Effector memory CD8-positive, alpha-beta T cell (primary cell): ENCODE results near the gene SHISA6.

Experiments used
- ATAC-seq: fragments of 150-1000 bp; cut with Tn5 transposase; replicated peaks from 2 replicates; pipeline ENCODE4 v1.10.0; 2021; ENCODE audit warnings: mild to moderate bottlenecking, moderate library complexity
- DNase-seq, 3 experiments: peaks; one replicate each; pipeline ENCODE4 v3.0.0; 2021
- H3K27ac Mint-ChIP-seq, 2 donors: one replicate each; pipeline ENCODE4 v1.8.0; 2022; ENCODE audit warnings: mild to moderate bottlenecking in 2 of 2, mixed read lengths in 2 of 2, moderate library complexity in 2 of 2
- H3K27me3 Mint-ChIP-seq, 2 donors: one replicate each; pipeline ENCODE4 v1.8.0; 2022; ENCODE audit warnings: mixed read lengths in 2 of 2
- H3K36me3 Mint-ChIP-seq: one replicate; pipeline ENCODE4 v1.8.0; 2022; ENCODE audit warnings: mild to moderate bottlenecking, moderate library complexity, mixed read lengths; ENCODE audit not compliant: insufficient read depth
- H3K4me1 Mint-ChIP-seq, 2 donors: one replicate each; pipeline ENCODE4 v1.8.0; 2022; ENCODE audit warnings: low read depth in 2 of 2, mixed read lengths in 2 of 2
- H3K4me3 Mint-ChIP-seq, 2 donors: one replicate each; pipeline ENCODE4 v1.8.0; 2022; ENCODE audit warnings: mild to moderate bottlenecking in 2 of 2, mixed read lengths in 2 of 2, moderate library complexity in 2 of 2
- H3K9me3 Mint-ChIP-seq, 2 donors: one replicate each; pipeline ENCODE4 v1.8.0; 2022; ENCODE audit warnings: mixed read lengths in 2 of 2

The SHISA6 gene

DNA sequence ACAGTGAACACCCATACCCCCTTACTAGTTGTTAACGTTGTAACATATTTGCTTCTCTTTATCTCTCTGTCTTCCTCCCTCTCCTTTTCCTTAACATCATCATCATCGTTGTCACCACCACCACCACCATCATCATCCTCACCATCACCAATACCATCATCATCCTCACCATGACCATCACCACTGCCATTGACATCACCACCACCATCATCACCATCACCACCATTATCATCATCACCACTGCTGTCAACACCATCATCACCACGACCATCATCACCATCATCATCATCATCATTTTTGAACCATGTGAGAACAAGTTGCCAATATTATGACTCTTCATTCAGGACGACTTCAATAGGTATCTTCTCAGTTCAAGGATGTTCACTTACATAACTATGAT lies 35.5 kb downstream of the SHISA6 start:
- ATAC-seq (no peak), DNase-seq (no peak)
- Mint-ChIP-seq H3K36me3 (no peaks in the 10 kb centered on the region), H3K27ac (no peak overlapping the region), H3K4me3 (no peak overlapping the region), H3K4me1 (no peaks in the 10 kb centered on the region), H3K27me3 (no peaks in the 10 kb centered on the region), H3K9me3 (peaks cover 9% of the 10 kb centered on the region in 2 donors)

DNA sequence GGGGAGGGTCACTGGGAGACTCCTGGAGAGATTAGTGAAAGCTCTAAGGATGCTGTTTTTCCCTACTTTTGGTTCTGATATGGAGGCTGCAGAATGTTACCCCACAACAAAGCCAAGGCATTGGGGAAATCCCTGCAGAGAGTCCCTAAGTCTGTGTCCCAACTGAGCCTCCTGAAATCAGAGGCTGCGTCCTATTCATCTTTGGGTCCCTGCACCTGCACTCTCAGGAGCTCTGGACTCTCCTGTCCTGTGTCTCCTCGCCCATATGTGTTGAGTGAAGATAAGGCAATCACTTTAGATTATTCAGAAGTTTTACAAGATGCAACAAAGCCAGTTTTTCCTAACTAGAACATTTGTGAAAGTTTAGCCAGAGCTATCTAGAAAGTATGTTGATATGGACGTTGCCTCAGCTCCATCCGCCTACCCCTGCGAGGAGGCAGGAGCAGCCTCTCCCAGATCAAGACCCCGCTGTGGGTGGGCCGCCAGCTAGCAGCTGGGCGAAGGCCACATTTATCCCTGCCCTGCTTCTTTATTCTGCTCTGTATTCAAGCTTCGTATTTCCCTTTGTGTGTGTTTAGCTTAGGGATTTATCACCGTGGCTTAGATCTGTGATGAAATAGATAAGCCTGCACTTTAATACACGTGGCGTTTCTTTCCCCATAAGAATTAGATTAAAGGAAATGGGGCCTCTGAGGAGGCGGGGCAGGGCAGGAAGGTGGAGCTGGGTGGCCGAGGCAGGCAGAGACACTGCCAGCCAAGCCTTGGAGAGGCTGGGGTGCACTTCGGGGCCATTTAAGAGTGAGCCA lies 37.4 kb downstream of the SHISA6 start:
- ATAC-seq: no peak

DNA sequence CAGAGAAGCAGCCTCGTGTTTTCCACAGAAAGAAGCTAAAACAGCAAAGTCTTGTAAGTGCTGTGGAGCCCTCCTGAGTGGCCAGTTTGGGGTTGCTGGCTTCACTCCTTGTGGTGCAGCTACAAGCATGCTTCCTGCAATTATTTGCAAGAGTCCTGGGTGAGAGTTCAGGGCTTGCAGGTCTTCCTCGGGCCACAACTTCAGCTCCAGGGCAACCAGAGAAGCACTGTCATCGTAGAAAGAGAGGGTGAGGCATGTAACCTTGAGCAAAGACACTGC lies 37.9 kb downstream of the SHISA6 start:
- DNase-seq (no peak), ATAC-seq (no peak)
- H3K27ac Mint-ChIP-seq: no peak overlapping the region
- H3K4me3 Mint-ChIP-seq: no peak overlapping the region
- peaks cover 4 to 6% of the 10 kb centered on the region in 2 donors for H3K9me3 Mint-ChIP-seq
- no peaks in the 10 kb centered on the region for H3K4me1 Mint-ChIP-seq
- no peaks in the 10 kb centered on the region for H3K27me3 Mint-ChIP-seq
- no peaks in the 10 kb centered on the region for H3K36me3 Mint-ChIP-seq

More for the DNA sequence above, 37.4 kb downstream of the SHISA6 start:
- no peaks in the 10 kb centered on the region for H3K36me3 Mint-ChIP-seq
- no peak overlapping the region for H3K27ac Mint-ChIP-seq
- H3K27me3 Mint-ChIP-seq: no peaks in the 10 kb centered on the region
- H3K4me1 Mint-ChIP-seq: no peaks in the 10 kb centered on the region
- peaks cover 4 to 5% of the 10 kb centered on the region in 2 donors for H3K9me3 Mint-ChIP-seq
- DNase-seq: no peak
- H3K4me3 Mint-ChIP-seq: no peak overlapping the region

DNA sequence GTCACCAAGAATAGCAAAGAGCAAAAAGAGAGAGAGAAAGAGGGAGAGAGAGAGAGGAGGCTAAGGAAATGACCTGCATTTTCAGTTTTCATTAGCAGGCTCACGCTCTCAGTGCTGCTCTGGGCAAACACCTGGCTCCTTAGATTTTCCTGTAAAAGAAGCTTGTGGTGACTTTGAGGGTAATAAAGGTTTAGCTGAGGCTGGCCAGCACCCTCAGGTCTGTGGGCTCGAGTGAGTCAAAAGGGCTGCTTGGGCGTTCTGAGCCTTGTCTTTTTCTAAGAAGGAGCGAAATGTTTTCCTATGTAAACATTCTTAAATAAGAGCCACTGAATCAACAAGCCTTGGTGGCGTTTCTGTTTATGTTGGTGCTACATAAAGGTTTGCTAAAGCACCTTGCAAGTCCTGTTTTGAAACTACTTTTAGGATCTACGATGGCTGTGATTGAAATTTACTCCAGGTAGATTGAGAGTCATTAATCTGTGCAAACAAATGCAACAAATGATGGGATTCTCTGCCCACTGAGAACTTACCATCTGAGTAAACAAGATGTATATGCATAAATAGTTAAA lies 38.8 kb downstream of the SHISA6 start:
- H3K9me3 Mint-ChIP-seq: peaks cover 4 to 14% of the 10 kb centered on the region in 2 donors
- no peak overlapping the region for H3K27ac Mint-ChIP-seq
- ATAC-seq (no peak), DNase-seq (no peak)
- no peaks in the 10 kb centered on the region for H3K36me3 Mint-ChIP-seq
- no peaks in the 10 kb centered on the region for H3K4me1 Mint-ChIP-seq
- no peak overlapping the region for H3K4me3 Mint-ChIP-seq
- no peaks in the 10 kb centered on the region for H3K27me3 Mint-ChIP-seq

DNA sequence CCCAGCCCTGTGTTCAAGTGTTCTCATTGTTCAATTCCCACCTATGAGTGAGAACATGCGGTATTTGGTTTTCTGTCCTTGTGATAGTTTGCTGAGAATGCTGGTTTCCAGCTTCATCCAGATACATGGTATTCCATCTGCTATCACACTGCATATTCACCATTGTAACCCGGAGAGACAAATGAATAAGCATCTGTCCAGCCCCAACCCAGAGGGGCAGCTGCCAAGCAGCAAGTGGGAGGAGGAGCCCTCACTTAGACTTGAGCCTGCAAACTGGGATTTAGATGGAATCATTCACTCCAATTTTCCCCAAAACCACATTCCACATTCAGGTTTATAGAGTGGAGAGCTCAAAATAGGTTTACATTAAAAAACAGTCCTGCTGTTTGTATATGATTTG lies 41.6 kb downstream of the SHISA6 start:
- ATAC-seq (no peak), DNase-seq (no peak)
- peaks cover 4 to 14% of the 10 kb centered on the region in 2 donors for H3K9me3 Mint-ChIP-seq
- H3K4me3 Mint-ChIP-seq: no peak overlapping the region
- H3K36me3 Mint-ChIP-seq: no peaks in the 10 kb centered on the region
- H3K27ac Mint-ChIP-seq: no peak overlapping the region
- no peaks in the 10 kb centered on the region for H3K4me1 Mint-ChIP-seq
- H3K27me3 Mint-ChIP-seq: no peaks in the 10 kb centered on the region

DNA sequence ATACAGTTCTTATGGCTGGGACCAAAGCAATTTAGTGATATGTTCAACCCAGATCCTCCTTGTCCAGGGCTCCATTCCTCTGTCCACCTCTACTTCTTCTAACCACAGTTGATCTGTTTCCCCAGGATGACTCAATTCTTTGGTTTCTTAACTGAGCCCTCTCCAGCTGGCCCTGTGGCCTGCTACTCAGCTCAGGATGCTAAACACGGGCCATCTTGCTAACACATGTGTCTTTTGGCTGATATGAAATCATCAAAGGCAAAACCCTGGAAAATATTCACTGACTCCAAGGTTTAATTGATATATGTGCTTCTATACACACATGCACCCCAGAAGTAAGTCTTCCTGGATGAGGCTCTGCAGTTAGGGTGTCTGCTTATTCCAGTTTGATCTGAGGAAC lies 43.8 kb downstream of the SHISA6 start:
- Mint-ChIP-seq H3K9me3 (peaks cover 4 to 14% of the 10 kb centered on the region in 2 donors), H3K4me1 (no peaks in the 10 kb centered on the region), H3K27ac (no peak overlapping the region), H3K36me3 (no peaks in the 10 kb centered on the region), H3K4me3 (no peak overlapping the region), H3K27me3 (no peaks in the 10 kb centered on the region)
- ATAC-seq: no peak
- DNase-seq: no peak

DNA sequence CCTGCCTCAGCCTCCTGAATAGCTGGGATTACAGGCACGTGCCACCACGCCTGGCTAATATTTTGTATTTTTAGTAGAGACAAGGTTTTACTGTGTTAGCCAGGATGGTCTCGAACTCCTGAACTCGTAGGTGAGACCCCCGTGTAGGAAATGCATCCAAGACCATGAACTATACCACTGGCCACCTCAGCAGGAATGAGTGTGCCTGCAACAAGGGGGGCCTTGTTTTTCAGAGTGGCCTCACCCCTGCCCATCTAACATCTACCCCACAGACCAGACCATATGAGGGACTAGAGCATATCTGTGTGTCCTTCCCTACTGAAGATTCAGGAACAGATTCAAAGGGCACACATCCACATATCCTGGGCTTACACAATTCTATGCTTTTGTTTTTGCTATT lies 44.9 kb downstream of the SHISA6 start:
- Mint-ChIP-seq H3K27me3 (no peaks in the 10 kb centered on the region), H3K9me3 (peaks cover 4 to 14% of the 10 kb centered on the region in 2 donors), H3K27ac (no peak overlapping the region), H3K36me3 (no peaks in the 10 kb centered on the region), H3K4me3 (no peak overlapping the region), H3K4me1 (no peaks in the 10 kb centered on the region)
- no peak for DNase-seq
- ATAC-seq: no peak

DNA sequence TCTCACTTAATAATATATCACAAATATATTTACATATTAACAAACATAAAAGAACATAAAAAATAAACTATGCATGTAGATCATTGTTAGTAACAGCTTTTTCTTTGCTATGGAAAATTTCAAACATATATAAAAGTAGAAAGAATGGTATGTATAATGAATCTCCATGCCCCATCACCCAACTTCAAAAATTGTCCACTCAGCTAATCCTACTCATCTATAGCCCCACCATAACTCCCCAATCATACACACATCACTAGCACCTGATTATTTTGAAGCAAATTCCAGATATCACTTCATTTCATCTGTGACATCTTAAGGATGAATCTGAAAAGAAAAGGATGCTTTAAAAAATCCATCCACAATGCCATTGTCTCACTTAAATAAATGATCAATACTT lies 46.8 kb downstream of the SHISA6 start:
- no peak for ATAC-seq
- no peak for DNase-seq
- peaks cover 0 to 11% of the 10 kb centered on the region in 2 donors for H3K9me3 Mint-ChIP-seq

DNA sequence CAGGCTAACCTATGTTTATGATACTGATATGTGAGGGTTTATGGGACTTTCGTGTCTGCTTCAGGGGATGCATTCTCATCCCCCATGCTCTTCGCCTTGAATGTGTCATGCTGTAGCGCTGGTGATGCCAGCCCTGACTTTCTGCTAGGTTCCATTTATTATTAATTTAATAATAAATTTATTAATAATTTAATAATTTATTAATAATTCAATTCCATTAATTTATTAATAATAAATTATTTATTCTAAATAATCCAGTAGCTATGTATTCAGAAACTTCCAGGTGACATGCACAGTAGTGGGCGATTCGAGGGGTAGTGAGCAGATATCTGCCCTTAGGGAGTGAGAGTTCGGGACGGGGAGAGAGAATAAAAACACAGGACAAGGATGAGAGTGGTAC lies 49.8 kb downstream of the SHISA6 start:
- ATAC-seq (no peak), DNase-seq (no peak)
- H3K4me1 Mint-ChIP-seq: no peaks in the 10 kb centered on the region
- H3K27me3 Mint-ChIP-seq: no peaks in the 10 kb centered on the region
- no peak overlapping the region for H3K27ac Mint-ChIP-seq
- peaks cover under 1% of the 10 kb centered on the region in 2 donors for H3K9me3 Mint-ChIP-seq
- H3K36me3 Mint-ChIP-seq: no peaks in the 10 kb centered on the region
- H3K4me3 Mint-ChIP-seq: no peak overlapping the region

More for the DNA sequence above, 46.8 kb downstream of the SHISA6 start:
- Mint-ChIP-seq H3K4me3 (no peak overlapping the region), H3K4me1 (no peaks in the 10 kb centered on the region), H3K27me3 (no peaks in the 10 kb centered on the region), H3K36me3 (no peaks in the 10 kb centered on the region), H3K27ac (no peak overlapping the region)

DNA sequence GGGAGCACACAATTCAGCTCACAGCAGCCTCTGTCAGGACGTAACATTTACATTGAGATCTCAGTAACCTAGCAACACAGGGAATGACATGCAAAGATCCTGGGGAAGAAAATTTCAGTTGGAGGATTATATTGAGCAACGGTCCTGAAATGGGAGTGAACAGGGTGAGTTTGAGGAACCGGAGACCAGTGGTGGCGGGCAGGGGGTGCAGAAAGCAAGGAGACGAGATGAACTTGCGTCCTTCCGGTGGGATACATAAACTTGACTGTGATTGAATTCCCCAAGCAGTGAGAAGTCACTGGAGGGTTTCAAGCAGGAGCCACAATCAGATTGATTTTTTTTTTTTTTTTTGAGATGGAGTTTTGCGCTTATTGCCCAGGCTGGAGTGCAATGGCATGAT lies 51.5 kb downstream of the SHISA6 start:
- no peak overlapping the region for H3K27ac Mint-ChIP-seq
- peaks cover 12 to 13% of the 10 kb centered on the region in 2 donors for H3K9me3 Mint-ChIP-seq
- no peaks in the 10 kb centered on the region for H3K36me3 Mint-ChIP-seq
- H3K4me1 Mint-ChIP-seq: no peaks in the 10 kb centered on the region
- ATAC-seq: no peak
- no peaks in the 10 kb centered on the region for H3K27me3 Mint-ChIP-seq
- DNase-seq: no peak
- H3K4me3 Mint-ChIP-seq: no peak overlapping the region

DNA sequence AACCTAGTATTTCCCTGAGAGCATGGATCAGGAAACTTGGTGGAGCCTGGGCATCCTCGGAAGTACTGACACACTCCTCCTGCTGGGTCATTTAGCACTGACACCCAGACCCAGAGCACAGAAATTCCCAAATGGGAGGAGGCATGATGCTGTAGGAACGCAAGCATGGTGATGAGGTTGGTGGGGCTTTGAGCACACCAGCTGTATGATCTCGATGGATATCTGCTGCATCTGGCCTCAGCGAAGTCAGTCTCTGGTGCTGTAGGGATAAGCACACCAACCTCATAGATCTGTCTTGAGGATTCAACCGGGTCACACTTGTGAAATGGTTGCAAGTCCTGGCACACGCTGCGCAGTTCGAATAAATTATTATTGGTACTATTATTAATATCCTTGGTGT lies 52.5 kb downstream of the SHISA6 start:
- ATAC-seq (no peak), DNase-seq (no peak)
- H3K9me3 Mint-ChIP-seq: peaks cover 12 to 13% of the 10 kb centered on the region in 2 donors
- no peaks in the 10 kb centered on the region for H3K4me1 Mint-ChIP-seq
- no peaks in the 10 kb centered on the region for H3K36me3 Mint-ChIP-seq
- no peak overlapping the region for H3K27ac Mint-ChIP-seq
- H3K27me3 Mint-ChIP-seq: no peaks in the 10 kb centered on the region
- H3K4me3 Mint-ChIP-seq: no peak overlapping the region

DNA sequence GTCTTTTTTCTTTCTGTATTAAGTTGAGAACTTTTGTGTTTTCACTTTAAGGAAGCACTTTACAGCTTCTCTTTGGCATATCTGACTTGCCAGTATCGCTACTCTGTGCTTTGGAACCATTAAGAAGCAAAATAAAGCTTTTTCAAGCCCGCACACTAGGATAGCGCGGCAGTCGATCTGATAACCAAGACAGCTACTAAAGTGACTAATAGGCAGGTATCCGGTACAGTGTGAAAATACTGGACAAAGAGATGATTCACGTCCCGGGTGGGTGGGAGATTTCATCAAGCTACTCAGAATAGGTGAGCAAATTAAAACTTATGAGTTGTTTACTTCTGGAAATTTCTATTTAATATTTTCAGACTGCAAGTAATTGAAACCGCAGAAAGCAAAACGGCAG lies 53.8 kb downstream of the SHISA6 start:
- no peak overlapping the region for H3K4me3 Mint-ChIP-seq
- H3K4me1 Mint-ChIP-seq: no peaks in the 10 kb centered on the region
- ATAC-seq: no peak
- H3K27me3 Mint-ChIP-seq: no peaks in the 10 kb centered on the region
- peaks cover 12 to 13% of the 10 kb centered on the region in 2 donors for H3K9me3 Mint-ChIP-seq
- no peak overlapping the region for H3K27ac Mint-ChIP-seq
- DNase-seq: no peak
- H3K36me3 Mint-ChIP-seq: no peaks in the 10 kb centered on the region

DNA sequence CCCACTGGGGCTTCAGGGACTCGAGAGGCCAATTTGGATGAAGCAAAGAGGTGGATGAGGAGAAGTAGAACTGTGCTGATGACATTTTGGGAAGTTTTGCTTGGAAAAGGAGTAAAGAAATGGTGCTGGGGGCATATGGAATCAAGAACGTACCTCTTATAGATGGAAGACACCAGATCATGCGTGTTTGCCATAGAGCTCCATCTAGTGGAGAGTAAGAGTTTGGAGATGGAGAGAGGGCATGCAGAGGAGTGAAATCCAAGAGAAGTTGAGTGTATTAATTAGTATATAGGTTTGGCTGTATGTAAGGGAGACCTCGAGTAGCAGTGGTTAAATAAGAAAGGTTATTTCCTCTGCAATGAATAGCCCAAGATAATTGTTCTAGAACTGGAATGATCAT lies 56.0 kb downstream of the SHISA6 start:
- DNase-seq: no peak
- no peak overlapping the region for H3K4me3 Mint-ChIP-seq
- H3K9me3 Mint-ChIP-seq: peaks cover 12 to 13% of the 10 kb centered on the region in 2 donors
- no peaks in the 10 kb centered on the region for H3K4me1 Mint-ChIP-seq
- ATAC-seq: no peak
- no peaks in the 10 kb centered on the region for H3K36me3 Mint-ChIP-seq
- no peak overlapping the region for H3K27ac Mint-ChIP-seq
- H3K27me3 Mint-ChIP-seq: no peaks in the 10 kb centered on the region

DNA sequence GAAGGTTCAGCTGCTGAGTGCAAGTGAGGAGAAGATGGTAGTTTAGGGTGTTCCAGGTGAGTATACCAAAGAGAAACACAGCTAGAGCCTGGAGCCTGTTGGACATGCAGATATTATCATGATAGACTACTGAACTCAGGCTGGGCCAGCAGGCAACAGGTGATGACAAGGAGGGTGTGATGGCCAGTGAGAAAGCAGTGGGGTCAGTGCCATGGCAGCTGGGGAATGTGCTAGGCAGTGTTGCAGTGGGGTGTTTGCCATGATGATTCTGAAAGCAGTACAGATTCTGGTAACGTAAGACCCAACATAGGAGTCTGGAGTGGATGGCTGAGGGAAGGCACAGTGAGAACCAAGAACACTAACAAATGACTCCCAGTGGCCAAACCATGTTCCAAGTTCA lies 57.4 kb downstream of the SHISA6 start:
- Mint-ChIP-seq H3K4me3 (no peak overlapping the region), H3K27ac (no peak overlapping the region), H3K9me3 (peaks cover 12 to 13% of the 10 kb centered on the region in 2 donors), H3K36me3 (no peaks in the 10 kb centered on the region), H3K27me3 (no peaks in the 10 kb centered on the region), H3K4me1 (no peaks in the 10 kb centered on the region)
- ATAC-seq (no peak), DNase-seq (no peak)
